ENCODE data around the gene FGFR4.

The FGFR4 gene

DNA sequence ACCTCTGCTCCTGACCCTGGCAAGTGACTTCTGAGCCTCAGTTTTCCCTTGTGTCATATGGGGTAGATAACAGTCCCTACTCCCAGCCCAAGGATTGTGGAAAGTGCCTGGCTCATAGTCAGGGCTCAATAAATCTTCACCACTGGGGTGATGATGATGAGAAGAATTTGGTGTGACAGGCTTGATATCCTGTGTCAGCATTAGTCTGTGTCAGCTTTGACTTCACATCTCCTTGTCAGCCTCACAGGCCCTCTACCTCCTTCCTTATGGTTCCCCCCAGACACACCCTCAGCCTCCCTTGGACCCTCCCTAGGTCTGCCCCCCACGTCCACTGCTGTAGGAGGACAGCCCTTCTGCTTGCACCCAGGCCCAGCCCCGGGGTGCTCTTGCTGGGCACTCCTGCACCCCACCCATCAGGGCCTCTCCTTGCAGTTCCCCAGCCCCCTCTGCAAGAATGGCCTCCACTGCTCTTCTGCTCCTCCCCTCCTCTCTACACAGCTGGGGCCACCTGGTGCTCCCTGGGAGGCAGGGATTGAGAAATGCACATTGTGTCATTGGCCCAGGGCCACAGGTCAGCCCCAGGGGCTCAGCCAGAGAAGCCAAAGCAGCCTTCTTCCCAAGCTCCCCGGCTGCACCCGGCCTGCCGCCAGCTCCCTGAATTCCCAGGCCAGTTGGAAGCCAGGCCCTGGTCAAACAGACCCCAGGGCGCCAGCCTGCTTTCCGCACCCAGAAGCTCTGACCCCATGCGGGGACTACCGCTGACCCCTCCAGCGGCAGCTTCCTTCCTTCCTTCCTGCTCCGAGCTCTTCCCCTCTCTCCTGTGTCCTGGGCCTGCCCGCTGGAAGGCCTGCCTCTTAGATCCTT, 7.7 kb downstream of the FGFR4 start:
- TF ChIP-seq, protein P1, sequence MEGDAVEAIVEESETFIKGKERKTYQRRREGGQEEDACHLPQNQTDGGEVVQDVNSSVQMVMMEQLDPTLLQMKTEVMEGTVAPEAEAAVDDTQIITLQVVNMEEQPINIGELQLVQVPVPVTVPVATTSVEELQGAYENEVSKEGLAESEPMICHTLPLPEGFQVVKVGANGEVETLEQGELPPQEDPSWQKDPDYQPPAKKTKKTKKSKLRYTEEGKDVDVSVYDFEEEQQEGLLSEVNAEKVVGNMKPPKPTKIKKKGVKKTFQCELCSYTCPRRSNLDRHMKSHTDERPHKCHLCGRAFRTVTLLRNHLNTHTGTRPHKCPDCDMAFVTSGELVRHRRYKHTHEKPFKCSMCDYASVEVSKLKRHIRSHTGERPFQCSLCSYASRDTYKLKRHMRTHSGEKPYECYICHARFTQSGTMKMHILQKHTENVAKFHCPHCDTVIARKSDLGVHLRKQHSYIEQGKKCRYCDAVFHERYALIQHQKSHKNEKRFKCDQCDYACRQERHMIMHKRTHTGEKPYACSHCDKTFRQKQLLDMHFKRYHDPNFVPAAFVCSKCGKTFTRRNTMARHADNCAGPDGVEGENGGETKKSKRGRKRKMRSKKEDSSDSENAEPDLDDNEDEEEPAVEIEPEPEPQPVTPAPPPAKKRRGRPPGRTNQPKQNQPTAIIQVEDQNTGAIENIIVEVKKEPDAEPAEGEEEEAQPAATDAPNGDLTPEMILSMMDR (IDR thresholded peaks at IDR 0.05; ENCODE audit: low read depth, low read length, missing control alignments) = no peak
- no peak for DNase-seq (ENCODE audit: low read depth)
- no peak overlapping the region for H3K4me3 ChIP-seq (ENCODE audit: low read depth, low read length)
- in situ Hi-C loops (cut with HindIII; ENCODE audit: low sequenced_read_pairs) = no loop called here

DNA sequence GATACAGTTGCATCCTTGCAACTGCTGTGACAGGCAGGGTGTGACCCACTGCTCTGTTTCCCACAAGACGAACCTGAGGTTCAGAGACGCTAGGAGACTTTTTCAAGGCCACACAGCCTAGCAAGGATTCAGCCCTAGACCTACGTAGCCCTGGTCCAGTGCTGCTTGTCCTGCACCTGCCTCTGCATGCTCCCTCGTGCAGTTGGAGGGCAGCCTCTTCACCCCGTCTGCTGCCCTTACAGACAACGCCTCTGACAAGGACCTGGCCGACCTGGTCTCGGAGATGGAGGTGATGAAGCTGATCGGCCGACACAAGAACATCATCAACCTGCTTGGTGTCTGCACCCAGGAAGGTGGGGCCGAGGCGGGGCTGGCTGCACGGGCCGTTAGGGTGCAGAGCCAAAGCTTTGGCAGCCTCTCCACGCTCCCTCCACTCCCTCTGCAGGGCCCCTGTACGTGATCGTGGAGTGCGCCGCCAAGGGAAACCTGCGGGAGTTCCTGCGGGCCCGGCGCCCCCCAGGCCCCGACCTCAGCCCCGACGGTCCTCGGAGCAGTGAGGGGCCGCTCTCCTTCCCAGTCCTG, 8.5 kb downstream of the FGFR4 start:
- no peak overlapping the region for H3K4me3 ChIP-seq (ENCODE audit: low read depth, low read length)
- in situ Hi-C loops (cut with HindIII; ENCODE audit: low sequenced_read_pairs) = no loop called here
- TF ChIP-seq, protein P1 (IDR thresholded peaks at IDR 0.05; ENCODE audit: low read depth, low read length, missing control alignments) = no peak
- no peak for DNase-seq (ENCODE audit: low read depth)

DNA sequence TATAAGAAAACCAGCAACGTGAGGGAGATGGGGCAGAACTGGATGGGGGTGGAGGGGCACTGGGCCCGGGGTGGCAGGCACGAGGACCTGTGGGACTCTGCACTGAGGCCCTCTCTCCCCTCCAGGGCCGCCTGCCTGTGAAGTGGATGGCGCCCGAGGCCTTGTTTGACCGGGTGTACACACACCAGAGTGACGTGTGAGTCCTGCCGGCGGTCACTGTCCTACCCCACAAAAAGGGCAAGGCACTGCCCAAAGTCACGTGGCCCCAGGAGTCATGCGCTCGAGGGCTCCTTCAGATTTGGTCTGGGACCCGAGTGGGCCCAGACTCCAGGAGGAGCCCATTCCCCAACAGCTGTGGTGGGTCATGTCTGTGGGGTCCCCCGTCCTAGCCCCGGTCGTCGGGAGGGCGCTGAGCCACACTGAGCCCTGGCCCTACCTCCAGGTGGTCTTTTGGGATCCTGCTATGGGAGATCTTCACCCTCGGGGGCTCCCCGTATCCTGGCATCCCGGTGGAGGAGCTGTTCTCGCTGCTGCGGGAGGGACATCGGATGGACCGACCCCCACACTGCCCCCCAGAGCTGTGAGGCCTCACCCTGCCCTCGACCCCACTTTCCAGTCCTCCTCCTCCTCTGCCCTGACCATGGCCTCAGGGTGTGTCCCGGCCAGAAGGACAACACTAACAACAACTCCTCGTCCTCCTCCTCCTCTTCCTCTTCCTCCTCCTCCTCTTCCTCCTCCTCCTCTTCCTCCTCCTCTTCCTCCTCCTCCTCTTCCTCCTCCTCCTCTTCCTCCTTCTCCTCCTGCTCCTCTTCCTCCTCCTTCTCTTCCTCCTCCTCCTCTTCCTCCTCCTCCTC, 9.7 kb downstream of the FGFR4 start:
- TF ChIP-seq, protein P1 (IDR thresholded peaks at IDR 0.05; ENCODE audit: low read depth, low read length, missing control alignments) = no peak
- in situ Hi-C loops (cut with HindIII; ENCODE audit: low sequenced_read_pairs) = no loop called here
- H3K4me3 ChIP-seq (ENCODE audit: low read depth, low read length) = no peak overlapping the region
- no peak for DNase-seq (ENCODE audit: low read depth)

DNA sequence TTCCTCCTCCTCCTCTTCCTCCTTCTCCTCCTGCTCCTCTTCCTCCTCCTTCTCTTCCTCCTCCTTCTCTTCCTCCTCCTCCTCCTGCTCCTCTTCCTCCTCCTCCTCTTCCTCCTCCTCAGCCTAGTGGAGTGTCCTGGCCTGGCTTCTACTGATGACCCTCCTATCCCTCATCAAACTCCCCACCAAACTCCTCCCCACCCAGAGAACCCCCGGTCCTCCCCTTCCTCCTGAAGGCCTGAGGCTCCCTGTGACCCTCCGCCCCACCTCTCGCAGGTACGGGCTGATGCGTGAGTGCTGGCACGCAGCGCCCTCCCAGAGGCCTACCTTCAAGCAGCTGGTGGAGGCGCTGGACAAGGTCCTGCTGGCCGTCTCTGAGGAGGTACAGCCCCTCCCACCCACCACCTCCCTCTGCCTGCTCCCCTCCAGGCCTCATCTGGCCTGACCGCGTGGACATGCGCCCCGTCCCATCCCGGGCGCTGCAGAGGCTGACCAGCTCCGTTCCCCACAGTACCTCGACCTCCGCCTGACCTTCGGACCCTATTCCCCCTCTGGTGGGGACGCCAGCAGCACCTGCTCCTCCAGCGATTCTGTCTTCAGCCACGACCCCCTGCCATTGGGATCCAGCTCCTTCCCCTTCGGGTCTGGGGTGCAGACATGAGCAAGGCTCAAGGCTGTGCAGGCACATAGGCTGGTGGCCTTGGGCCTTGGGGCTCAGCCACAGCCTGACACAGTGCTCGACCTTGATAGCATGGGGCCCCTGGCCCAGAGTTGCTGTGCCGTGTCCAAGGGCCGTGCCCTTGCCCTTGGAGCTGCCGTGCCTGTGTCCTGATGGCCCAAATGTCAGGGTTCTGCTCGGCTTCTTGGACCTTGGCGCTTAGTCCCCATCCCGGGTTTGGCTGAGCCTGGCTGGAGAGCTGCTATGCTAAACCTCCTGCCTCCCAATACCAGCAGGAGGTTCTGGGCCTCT, 10.6 kb downstream of the FGFR4 start:
- DNase-seq (ENCODE audit: low read depth) = no peak
- H3K4me3 ChIP-seq (ENCODE audit: low read depth, low read length) = no peak overlapping the region
- in situ Hi-C loops (cut with HindIII; ENCODE audit: low sequenced_read_pairs) = no loop called here
- TF ChIP-seq, protein P1 (IDR thresholded peaks at IDR 0.05; ENCODE audit: low read depth, low read length, missing control alignments) = no peak

DNA sequence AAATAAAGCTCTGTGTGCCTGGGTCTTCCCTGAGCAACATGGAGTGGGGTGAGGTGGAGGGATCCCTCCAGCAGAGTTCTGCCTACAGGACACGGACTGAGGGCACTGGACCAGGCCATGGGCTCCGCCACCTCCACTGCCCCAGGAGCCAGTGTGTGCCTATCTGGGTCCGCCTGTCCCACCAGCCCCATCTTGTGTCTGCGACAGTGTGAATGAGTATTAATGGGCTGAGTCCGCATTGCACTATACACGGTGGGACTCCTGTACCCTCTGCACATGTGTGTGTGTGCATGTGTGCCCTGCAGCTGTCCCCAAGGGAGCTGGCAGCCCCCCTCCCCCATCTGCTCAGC, 11.4 kb downstream of the FGFR4 start:
- in situ Hi-C loops (cut with HindIII; ENCODE audit: low sequenced_read_pairs) = no loop called here
- DNase-seq (ENCODE audit: low read depth) = no peak
- no peak overlapping the region for H3K4me3 ChIP-seq (ENCODE audit: low read depth, low read length)
- TF ChIP-seq, protein P1 (IDR thresholded peaks at IDR 0.05; ENCODE audit: low read depth, low read length, missing control alignments) = no peak
